ENCODE results near the gene NDRG3.

Gene NDRG3

GRCh38 chr20:36604952-36605398, 140.9 kb downstream of the NDRG3 start:
- DNase-seq = no peak

Data from GOT3 (cell line).